ENCODE results near the gene MYO6. TPM values are rescaled to one million over a fixed set of nuclear protein-coding genes. Genes with fewer than 3 reads are reported as not detected.

Gene MYO6
- total RNA-seq, 1 experiment from 2014 or later = 46.9 TPM

DNA sequence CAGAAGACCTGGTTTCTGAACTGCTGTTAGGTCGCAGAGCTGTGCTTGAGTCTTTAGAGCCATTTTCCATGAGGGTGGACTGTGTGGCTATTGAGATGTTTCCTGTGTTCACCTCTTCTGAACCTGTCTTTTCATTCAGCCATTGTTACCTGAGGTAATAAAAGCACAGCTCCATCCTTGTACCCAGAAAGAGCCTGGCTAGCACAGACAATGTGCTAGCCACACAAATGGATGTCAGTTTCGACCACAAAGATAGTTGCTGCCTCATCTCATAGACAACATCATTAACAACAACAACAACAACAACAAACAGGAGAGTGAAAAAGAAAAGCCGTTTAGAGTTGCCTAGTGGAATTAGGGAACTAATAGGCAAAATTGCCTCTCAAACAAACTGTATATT, 114.7 kb downstream of the MYO6 start:
- Histone ChIP-seq H3K79me2 (ENCODE audit: insufficient read depth, low read length) (no peaks in the 10 kb centered on the region), H3K9me3 (ENCODE audit: control insufficient read depth, low read depth, low read length) (no peaks in the 10 kb centered on the region), H2BK20ac (ENCODE audit: low read depth, low read length, poor library complexity, severe bottlenecking) (no peak overlapping the region), H3K79me1 (ENCODE audit: insufficient read depth, low read depth, low read length, poor library complexity, severe bottlenecking) (no peaks in the 10 kb centered on the region), H4K8ac (replicated peaks; ENCODE audit: insufficient read length, low read depth, low read length) (no peak overlapping the region), H2AFZ (ENCODE audit: low read length) (no peak overlapping the region), H3K4me2 (ENCODE audit: insufficient read depth, insufficient read length, low read length) (no peak overlapping the region), H2BK15ac (ENCODE audit: low read depth, low read length) (no peak overlapping the region), H3K4ac (ENCODE audit: low read depth, low read length) (no peak overlapping the region), H3T11ph (ENCODE audit: low read length) (no peak overlapping the region), H3K9ac (ENCODE audit: extremely low read depth, insufficient read length, low read length) (no peak overlapping the region), H2AK5ac (ENCODE audit: insufficient read length, low read length) (no peak overlapping the region), H3K4me1 (ENCODE audit: insufficient read depth, low read length) (no peaks in the 10 kb centered on the region), H3K56ac (ENCODE audit: insufficient read length, low read depth, low read length) (no peak overlapping the region), H4K91ac (ENCODE audit: insufficient read length, low read depth, low read length) (no peak overlapping the region), H3K27me3 (ENCODE audit: insufficient read depth, low read length) (no peaks in the 10 kb centered on the region), H3K23ac (ENCODE audit: insufficient read length, low read depth, low read length) (no peak overlapping the region), H4K20me1 (ENCODE audit: control insufficient read depth, insufficient read depth, insufficient read length) (no peaks in the 10 kb centered on the region), H2BK12ac (ENCODE audit: insufficient read length, low read depth, low read length) (no peak overlapping the region), H2BK120ac (ENCODE audit: low read depth, low read length, poor library complexity, severe bottlenecking) (no peak overlapping the region), H3K27ac (ENCODE audit: insufficient read length, low read depth, low read length) (no peak overlapping the region), H3K18ac (ENCODE audit: insufficient read length, low read depth, low read length) (no peak overlapping the region), H3K23me2 (ENCODE audit: insufficient read length, low read depth, low read length, poor library complexity, severe bottlenecking) (no peaks in the 10 kb centered on the region), H3K14ac (ENCODE audit: insufficient read depth, low read length) (no peak overlapping the region), H2BK5ac (ENCODE audit: insufficient read length, low read length) (no peak overlapping the region), H4K5ac (ENCODE audit: insufficient read length, low read depth, low read length) (no peak overlapping the region)
- WGBS (ENCODE audit: extremely low coverage, insufficient read length, low lambda C conversion rate) = no CpG with 5 or more reads among the region's 3 CpGs
- TF ChIP-seq, protein P1, sequence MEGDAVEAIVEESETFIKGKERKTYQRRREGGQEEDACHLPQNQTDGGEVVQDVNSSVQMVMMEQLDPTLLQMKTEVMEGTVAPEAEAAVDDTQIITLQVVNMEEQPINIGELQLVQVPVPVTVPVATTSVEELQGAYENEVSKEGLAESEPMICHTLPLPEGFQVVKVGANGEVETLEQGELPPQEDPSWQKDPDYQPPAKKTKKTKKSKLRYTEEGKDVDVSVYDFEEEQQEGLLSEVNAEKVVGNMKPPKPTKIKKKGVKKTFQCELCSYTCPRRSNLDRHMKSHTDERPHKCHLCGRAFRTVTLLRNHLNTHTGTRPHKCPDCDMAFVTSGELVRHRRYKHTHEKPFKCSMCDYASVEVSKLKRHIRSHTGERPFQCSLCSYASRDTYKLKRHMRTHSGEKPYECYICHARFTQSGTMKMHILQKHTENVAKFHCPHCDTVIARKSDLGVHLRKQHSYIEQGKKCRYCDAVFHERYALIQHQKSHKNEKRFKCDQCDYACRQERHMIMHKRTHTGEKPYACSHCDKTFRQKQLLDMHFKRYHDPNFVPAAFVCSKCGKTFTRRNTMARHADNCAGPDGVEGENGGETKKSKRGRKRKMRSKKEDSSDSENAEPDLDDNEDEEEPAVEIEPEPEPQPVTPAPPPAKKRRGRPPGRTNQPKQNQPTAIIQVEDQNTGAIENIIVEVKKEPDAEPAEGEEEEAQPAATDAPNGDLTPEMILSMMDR (conservative IDR thresholded peaks at IDR 0.05) = no peak
- Mint-ChIP-seq H3K27me3 (ENCODE audit: low read depth) (no peaks in the 10 kb centered on the region), H3K4me1 (no peaks in the 10 kb centered on the region; a peak in 1 of 4 replicates), H3K9me3 (no peaks in the 10 kb centered on the region), H3K36me3 (ENCODE audit: insufficient read depth in 1 of 3, low read depth in 3 of 3) (peaks cover 0 to 29% (median 28%) of the 10 kb centered on the region in 3 experiments; a peak in 5 of 7 replicates), H3K27ac (no peak overlapping the region; a peak in 1 of 7 replicates), H3K4me3 (no peak overlapping the region)
- DNase-seq = no peak

Measured in H9 (cell line).